NCI-H345 treated with DMSO at 0.1 percent for 48 hours (cell line): ENCODE data around the gene RIN1.
"Not testable (repeated sequence)": the region's sequence is repeated elsewhere in the genome, so short reads cannot be mapped to it uniquely, and the experiment has no call there.

ENCODE experiments used
- DNase-seq: peaks from one replicate; lab custom pipeline; 2025; ENCODE audit not compliant: unreplicated experiment; lab: John Stamatoyannopoulos, UW

The RIN1 gene, protein sequence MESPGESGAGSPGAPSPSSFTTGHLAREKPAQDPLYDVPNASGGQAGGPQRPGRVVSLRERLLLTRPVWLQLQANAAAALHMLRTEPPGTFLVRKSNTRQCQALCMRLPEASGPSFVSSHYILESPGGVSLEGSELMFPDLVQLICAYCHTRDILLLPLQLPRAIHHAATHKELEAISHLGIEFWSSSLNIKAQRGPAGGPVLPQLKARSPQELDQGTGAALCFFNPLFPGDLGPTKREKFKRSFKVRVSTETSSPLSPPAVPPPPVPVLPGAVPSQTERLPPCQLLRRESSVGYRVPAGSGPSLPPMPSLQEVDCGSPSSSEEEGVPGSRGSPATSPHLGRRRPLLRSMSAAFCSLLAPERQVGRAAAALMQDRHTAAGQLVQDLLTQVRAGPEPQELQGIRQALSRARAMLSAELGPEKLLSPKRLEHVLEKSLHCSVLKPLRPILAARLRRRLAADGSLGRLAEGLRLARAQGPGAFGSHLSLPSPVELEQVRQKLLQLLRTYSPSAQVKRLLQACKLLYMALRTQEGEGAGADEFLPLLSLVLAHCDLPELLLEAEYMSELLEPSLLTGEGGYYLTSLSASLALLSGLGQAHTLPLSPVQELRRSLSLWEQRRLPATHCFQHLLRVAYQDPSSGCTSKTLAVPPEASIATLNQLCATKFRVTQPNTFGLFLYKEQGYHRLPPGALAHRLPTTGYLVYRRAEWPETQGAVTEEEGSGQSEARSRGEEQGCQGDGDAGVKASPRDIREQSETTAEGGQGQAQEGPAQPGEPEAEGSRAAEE

GRCh38 chr11:66336234-66337102 lies at the start of gene RIN1:
TSS of gene RIN1 (minus strand) at chr11:66336434. CDS start at chr11:66336402, 32 bp downstream.
- DNase-seq: no peak

- DNase-seq: not testable (repeated sequence)
Observed at GRCh38 chr11:66384316-66384715, 48.1 kb upstream of the RIN1 start.

GRCh38 chr11:66380264-66380663 lies 44.0 kb upstream of the RIN1 start:
- not testable (repeated sequence) for DNase-seq

DNA sequence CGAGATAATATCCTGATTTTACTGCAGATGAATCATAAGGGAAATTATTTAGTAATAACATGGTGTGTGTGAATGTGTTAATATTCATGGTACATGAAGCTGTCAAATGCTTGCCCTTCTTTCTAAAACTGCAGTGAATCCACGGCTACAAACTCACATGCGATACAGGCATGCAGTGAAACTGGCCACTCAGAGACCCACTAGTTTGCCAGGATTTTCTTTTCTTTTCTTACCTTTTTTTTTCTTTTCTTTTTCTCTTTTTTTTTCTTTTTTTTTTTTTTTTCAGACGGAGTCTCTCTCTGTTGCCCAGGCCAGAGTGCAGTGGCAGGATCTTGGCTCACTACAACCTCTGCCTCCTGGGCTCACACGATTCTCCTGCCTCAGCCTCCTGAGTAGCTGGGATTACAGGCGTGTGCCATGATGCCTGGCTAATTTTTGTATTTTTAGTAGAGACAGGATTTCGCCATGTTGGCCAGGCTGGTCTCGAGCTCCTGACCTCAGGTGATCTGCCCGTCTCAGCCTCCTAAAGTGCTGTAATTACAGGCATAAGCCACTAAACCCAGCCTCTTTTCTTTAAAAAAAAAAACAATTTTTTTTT lies 37.6 kb upstream of the RIN1 start:
- not testable (repeated sequence) for DNase-seq

GRCh38 chr11:66373265-66373664 lies 37.0 kb upstream of the RIN1 start:
- DNase-seq: no peak

GRCh38 chr11:66371627-66372415 lies 35.6 kb upstream of the RIN1 start, which contains the start of gene SLC29A2:
TSS of gene SLC29A2 (minus strand) at chr11:66371760. CDS start at chr11:66371591, 169 bp downstream.
- peak; percentile 81 for DNase-seq

GRCh38 chr11:66369073-66369894 lies 33.0 kb upstream of the RIN1 start:
- DNase-seq: no peak

GRCh38 chr11:66368484-66368883 lies 32.2 kb upstream of the RIN1 start:
- no peak for DNase-seq

- DNase-seq: no peak
Observed at GRCh38 chr11:66367561-66368312, 31.5 kb upstream of the RIN1 start.

- DNase-seq: no peak
Observed at GRCh38 chr11:66366844-66367477, 30.7 kb upstream of the RIN1 start.

GRCh38 chr11:66365711-66366619 lies 29.7 kb upstream of the RIN1 start:
- no peak for DNase-seq

- DNase-seq: no peak
Observed at GRCh38 chr11:66365166-66365565, 28.9 kb upstream of the RIN1 start.

GRCh38 chr11:66363805-66364535 lies 27.7 kb upstream of the RIN1 start:
- no peak for DNase-seq

GRCh38 chr11:66363187-66363601 lies 27.0 kb upstream of the RIN1 start:
- DNase-seq: no peak

GRCh38 chr11:66362481-66363147 lies 26.4 kb upstream of the RIN1 start:
- DNase-seq: no peak
